Esophagus squamous epithelium (tissue), 4 donors: ENCODE data around the gene SOX10.

Source experiments
- POLR2A ChIP-seq, 4 donors: fragments of 450-650 bp; IDR thresholded peaks; one replicate each; pipeline ENCODE4 v1.6.1; 2017; ENCODE audit warnings: antibody characterized with exemption in 4 of 4, mild to moderate bottlenecking in 4 of 4, moderate library complexity in 3 of 4
- TF ChIP-seq, protein P1 (sequence below), 6 experiments: fragments of 450-650 bp in 4 of 6; fragments of 200-600 bp in 2 of 6; sonication (generic) in 2 of 6; IDR thresholded peaks; one replicate each; pipeline ENCODE4 v1.5.1; 2016 to 2019; ENCODE audit warnings: antibody characterized with exemption in 6 of 6, mild to moderate bottlenecking in 4 of 6, moderate library complexity in 4 of 6

DNA sequence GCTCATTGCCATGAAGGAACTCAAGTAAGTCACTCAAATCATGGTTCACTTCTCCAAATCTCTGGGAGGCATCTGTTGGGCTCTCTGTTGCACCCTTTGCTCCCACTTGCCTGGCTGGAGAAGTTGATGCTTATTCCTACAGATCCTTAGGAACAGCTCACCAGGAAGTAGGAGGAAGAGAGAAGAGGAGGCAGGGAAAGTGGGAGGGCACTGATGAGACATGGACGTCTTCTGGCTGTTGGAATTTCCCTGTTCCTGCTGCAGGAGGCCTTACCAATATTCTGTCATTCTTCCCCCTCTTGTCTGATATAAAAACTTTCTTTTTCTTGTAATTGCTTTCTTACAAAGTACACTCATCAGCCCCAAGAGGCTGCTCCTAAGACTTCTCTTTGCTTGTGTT, 17.2 kb downstream of the SOX10 start:
- TF ChIP-seq, protein P1, sequence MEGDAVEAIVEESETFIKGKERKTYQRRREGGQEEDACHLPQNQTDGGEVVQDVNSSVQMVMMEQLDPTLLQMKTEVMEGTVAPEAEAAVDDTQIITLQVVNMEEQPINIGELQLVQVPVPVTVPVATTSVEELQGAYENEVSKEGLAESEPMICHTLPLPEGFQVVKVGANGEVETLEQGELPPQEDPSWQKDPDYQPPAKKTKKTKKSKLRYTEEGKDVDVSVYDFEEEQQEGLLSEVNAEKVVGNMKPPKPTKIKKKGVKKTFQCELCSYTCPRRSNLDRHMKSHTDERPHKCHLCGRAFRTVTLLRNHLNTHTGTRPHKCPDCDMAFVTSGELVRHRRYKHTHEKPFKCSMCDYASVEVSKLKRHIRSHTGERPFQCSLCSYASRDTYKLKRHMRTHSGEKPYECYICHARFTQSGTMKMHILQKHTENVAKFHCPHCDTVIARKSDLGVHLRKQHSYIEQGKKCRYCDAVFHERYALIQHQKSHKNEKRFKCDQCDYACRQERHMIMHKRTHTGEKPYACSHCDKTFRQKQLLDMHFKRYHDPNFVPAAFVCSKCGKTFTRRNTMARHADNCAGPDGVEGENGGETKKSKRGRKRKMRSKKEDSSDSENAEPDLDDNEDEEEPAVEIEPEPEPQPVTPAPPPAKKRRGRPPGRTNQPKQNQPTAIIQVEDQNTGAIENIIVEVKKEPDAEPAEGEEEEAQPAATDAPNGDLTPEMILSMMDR (IDR thresholded peaks at IDR 0.05) = no peak
- no peak for TF ChIP-seq POLR2A (IDR thresholded peaks at IDR 0.05)
